Lung (tissue), 12 donors: ENCODE results near the gene GPC6. TPM values are rescaled to one million over a fixed set of nuclear protein-coding genes. Genes with fewer than 3 reads are reported as not detected.

Experiments used
- ATAC-seq: fragments of 200-7000 bp; cut with Tn5 transposase; one replicate; pipeline ENCODE4 v1.9.1; 2020; ENCODE audit warnings: moderate number of reproducible peaks; ENCODE audit not compliant: insufficient read depth, low FRiP score
- DNase-seq, 3 donors: peaks; one replicate each; pipeline ENCODE4 v3.0.0-alpha.2; 2013 to 2017
- H3K27ac ChIP-seq, 2 donors: one replicate each; pipeline ENCODE4 v1.5.1; 2013; ENCODE audit warnings: mild to moderate bottlenecking in 2 of 2, moderate library complexity in 2 of 2, control low read depth in 1 of 2, inconsistent platforms in 1 of 2, low read depth in 1 of 2, low read length in 1 of 2
- H3K27me3 ChIP-seq, 3 donors: one replicate each; pipeline ENCODE4 v1.5.1; 2013; ENCODE audit warnings: low read length in 2 of 3; ENCODE audit not compliant: control insufficient read depth in 3 of 3, insufficient read depth in 3 of 3
- H3K36me3 ChIP-seq, 4 donors: one replicate each; pipeline ENCODE4 v1.5.1; 2013; ENCODE audit warnings: low read length in 4 of 4, mild to moderate bottlenecking in 1 of 4, moderate library complexity in 1 of 4; ENCODE audit not compliant: control insufficient read depth in 4 of 4, insufficient read depth in 4 of 4
- H3K4me1 ChIP-seq, 5 donors: one replicate each; pipeline ENCODE4 v1.5.1; 2013; ENCODE audit warnings: low read length in 5 of 5, mild to moderate bottlenecking in 2 of 5, moderate library complexity in 1 of 5; ENCODE audit not compliant: control insufficient read depth in 5 of 5, insufficient read depth in 5 of 5
- H3K4me3 ChIP-seq: one replicate; pipeline ENCODE4 v1.5.1; 2013; ENCODE audit warnings: mild to moderate bottlenecking, control low read depth, moderate library complexity
- H3K9ac ChIP-seq, 2 donors: one replicate each; pipeline ENCODE4 v1.5.1; 2013; ENCODE audit warnings: low read length in 2 of 2, control low read depth in 1 of 2; ENCODE audit not compliant: insufficient read depth in 1 of 2
- H3K9me3 ChIP-seq, 4 donors: one replicate each; pipeline ENCODE4 v1.5.1; 2013; ENCODE audit warnings: low read length in 3 of 4, mild to moderate bottlenecking in 1 of 4, moderate library complexity in 1 of 4; ENCODE audit not compliant: control insufficient read depth in 4 of 4, insufficient read depth in 3 of 4
- WGBS, 2 donors: extraction: QIAGEN DNeasy Blood & Tissue Kit; methylation state at CpG; one replicate each; pipeline ENCODE4 v1.1.7; 2013; 5-methylcytosine and 5-hydroxymethylcytosine counted together
- polyA plus RNA-seq, 2 donors: library from polyadenylated mRNA; stranded (reverse); fragments of 200-250 nt; gene quantifications; one replicate each; pipeline ENCODE4 v1.2.1, GENCODE V29; 2013
- total RNA-seq, 2 donors: library from RNA; depleted of rRNA in 1 of 2; stranded (reverse); fragments of >200 nt in 1 of 2; gene quantifications; one replicate each; pipeline ENCODE4 v1.2.1, GENCODE V29; 2014 to 2021
- TF ChIP-seq, protein P1 (sequence below): IDR thresholded peaks from 2 replicates; pipeline ENCODE4 v1.5.1; 2012; ENCODE audit warnings: mild to moderate bottlenecking; ENCODE audit errors: control extremely low read depth, extremely low read depth
- donor health status: control.
- donor health status: control.
- donor health status: Bipolar disorder and iron deficiency.
- donor health status: healthy.
- donor health status: DM: yes; HTN: yes; CAD: no.

Gene GPC6
- total and polyA plus RNA-seq, 4 donors, result 0.45 to 31.4 (median 4.8) TPM

DNA sequence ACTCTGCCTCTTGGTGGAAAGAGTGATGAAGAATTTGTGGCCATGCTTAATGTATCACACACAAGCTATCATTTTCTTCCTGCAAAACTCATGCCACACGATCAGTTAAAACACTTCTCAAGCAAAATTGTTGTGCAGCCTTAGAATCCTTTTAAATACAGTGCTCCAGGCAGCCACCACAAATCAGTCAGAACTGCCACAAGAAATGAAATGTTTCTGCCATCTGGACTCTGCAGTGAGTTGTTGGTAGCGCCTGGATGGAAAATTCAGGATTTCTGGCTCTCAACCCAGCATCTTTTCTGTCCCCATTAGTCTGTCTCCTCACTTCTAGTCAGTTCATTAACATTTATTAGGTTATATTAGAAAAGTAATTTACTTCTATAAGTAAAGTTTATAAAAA, 179.5 kb downstream of the GPC6 start:
- DNase-seq (no peak), ATAC-seq (no peak)
- Histone ChIP-seq H3K27me3 (no peaks in the 10 kb centered on the region), H3K9me3 (no peaks in the 10 kb centered on the region), H3K36me3 (no peaks in the 10 kb centered on the region), H3K4me3 (no peak overlapping the region), H3K4me1 (no peaks in the 10 kb centered on the region), H3K27ac (no peak overlapping the region), H3K9ac (no peak overlapping the region)
- WGBS, 2 donors, result 74 to 78% methylated on average over 2 of the region's 2 CpGs
- TF ChIP-seq, protein P1, sequence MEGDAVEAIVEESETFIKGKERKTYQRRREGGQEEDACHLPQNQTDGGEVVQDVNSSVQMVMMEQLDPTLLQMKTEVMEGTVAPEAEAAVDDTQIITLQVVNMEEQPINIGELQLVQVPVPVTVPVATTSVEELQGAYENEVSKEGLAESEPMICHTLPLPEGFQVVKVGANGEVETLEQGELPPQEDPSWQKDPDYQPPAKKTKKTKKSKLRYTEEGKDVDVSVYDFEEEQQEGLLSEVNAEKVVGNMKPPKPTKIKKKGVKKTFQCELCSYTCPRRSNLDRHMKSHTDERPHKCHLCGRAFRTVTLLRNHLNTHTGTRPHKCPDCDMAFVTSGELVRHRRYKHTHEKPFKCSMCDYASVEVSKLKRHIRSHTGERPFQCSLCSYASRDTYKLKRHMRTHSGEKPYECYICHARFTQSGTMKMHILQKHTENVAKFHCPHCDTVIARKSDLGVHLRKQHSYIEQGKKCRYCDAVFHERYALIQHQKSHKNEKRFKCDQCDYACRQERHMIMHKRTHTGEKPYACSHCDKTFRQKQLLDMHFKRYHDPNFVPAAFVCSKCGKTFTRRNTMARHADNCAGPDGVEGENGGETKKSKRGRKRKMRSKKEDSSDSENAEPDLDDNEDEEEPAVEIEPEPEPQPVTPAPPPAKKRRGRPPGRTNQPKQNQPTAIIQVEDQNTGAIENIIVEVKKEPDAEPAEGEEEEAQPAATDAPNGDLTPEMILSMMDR, result no peak

DNA sequence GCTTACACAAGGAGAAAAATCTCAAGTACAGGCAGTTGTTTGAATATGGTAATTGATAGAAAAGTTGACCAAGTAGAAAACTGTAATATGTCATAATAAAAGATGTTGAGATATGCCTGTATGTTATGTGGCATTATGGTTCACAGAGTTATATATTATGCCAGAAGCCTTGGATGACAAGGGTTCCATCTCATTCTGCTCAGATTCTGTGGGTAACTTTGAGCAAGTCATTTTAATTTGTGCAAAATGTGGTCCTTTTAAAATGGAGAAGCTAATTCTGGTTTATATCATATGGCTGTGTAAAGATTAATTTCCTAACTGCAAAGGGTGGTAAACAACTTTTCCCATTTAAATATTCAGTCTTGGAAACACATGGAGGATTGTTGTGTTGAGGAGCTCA, 180.9 kb downstream of the GPC6 start:
- H3K4me3 ChIP-seq, result no peak overlapping the region
- no peak overlapping the region for H3K9ac ChIP-seq
- ATAC-seq (no peak), DNase-seq (no peak)
- no peaks in the 10 kb centered on the region for H3K9me3 ChIP-seq
- TF ChIP-seq, protein P1, result no peak
- H3K27me3 ChIP-seq, result no peaks in the 10 kb centered on the region
- H3K36me3 ChIP-seq, result no peaks in the 10 kb centered on the region
- H3K4me1 ChIP-seq, result no peaks in the 10 kb centered on the region
- no peak overlapping the region for H3K27ac ChIP-seq

DNA sequence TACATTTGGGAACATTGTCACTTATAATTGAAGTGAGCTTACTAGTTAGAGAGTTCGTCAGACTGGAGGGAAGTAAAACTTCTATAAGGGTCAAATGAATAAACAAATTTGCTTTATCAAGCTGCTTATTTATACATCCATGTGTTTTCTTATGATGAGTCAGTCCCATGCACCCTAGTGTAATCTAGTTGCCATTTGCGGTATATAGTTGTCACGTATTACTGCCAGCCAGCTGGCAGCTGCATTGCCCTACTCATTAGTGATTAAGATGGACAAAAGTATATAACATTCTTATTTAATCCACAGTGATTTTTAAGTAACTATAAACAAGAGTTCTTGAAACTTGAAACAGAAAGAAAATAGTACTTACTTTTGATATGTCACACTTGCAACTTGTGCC, 182.4 kb downstream of the GPC6 start:
- TF ChIP-seq, protein P1, result no peak
- Histone ChIP-seq H3K9me3 (no peaks in the 10 kb centered on the region), H3K36me3 (no peaks in the 10 kb centered on the region), H3K9ac (no peak overlapping the region), H3K4me1 (peaks cover 0 to 3% (median 0%) of the 10 kb centered on the region in 5 donors), H3K4me3 (no peak overlapping the region), H3K27ac (no peak overlapping the region), H3K27me3 (no peaks in the 10 kb centered on the region)
- DNase-seq, result no peak
- 91 to 92% methylated on average over 3 of the region's 3 CpGs for WGBS, 2 donors
- ATAC-seq, result no peak

DNA sequence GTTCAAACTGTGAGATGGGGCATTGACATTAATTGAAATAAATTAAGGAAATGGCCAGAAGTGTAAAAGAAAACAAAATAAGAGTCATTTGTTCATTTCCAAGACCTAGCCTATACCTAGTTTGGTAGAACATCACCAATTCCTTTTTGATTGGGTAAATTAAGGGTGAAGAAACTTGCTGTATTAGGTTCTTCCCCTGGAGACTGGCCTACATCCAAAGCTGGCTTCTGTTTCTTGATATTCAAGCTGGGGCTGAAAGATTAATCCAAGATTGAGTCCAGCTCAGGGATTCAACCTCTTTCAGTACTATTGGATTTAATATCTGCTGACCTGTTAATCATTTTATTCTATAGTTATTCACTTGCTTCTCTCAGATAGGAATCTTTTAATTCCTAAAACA, 183.2 kb downstream of the GPC6 start:
- H3K9ac ChIP-seq, result no peak overlapping the region
- H3K9me3 ChIP-seq, result no peaks in the 10 kb centered on the region
- H3K27ac ChIP-seq, result no peak overlapping the region
- no peak for ATAC-seq
- peaks cover 0 to 3% (median 0%) of the 10 kb centered on the region in 5 donors for H3K4me1 ChIP-seq
- H3K4me3 ChIP-seq, result no peak overlapping the region
- H3K36me3 ChIP-seq, result no peaks in the 10 kb centered on the region
- TF ChIP-seq, protein P1, result no peak
- no peaks in the 10 kb centered on the region for H3K27me3 ChIP-seq
- no peak for DNase-seq
